ENCODE data around the gene FCGR2B. TPM values are rescaled to one million over a fixed set of nuclear protein-coding genes. Genes with fewer than 3 reads are reported as not detected.

FCGR2B gene
- total RNA-seq, 1 donor from 2014 or later = 0.52 TPM

- H3K4me3 ChIP-seq (ENCODE audit: low read length in 3 of 3) = no peak overlapping the region
- H3K27me3 ChIP-seq (ENCODE audit: control insufficient read depth in 3 of 3, insufficient read depth in 3 of 3, low read length in 3 of 3) = no peaks in the 10 kb centered on the region
- no peaks in the 10 kb centered on the region for H3K9me3 ChIP-seq (ENCODE audit: control insufficient read depth in 3 of 3, low read length in 3 of 3)
- H3K27ac ChIP-seq (ENCODE audit: low read depth, low read length) = no peak overlapping the region
- no peaks in the 10 kb centered on the region for H3K36me3 ChIP-seq (ENCODE audit: control insufficient read depth in 3 of 3, insufficient read depth in 3 of 3, low read length in 3 of 3)
- H3K4me1 ChIP-seq (ENCODE audit: control insufficient read depth in 3 of 3, insufficient read depth in 3 of 3, low read length in 3 of 3) = peaks cover 0 to 18% (median 7%) of the 10 kb centered on the region in 3 donors
- H3K9ac ChIP-seq (ENCODE audit: low read depth in 1 of 3, low read length in 3 of 3) = no peak overlapping the region
These were observed 42.6 kb downstream of the FCGR2B start for GRCh38 chr1:161705537-161705936.

DNA sequence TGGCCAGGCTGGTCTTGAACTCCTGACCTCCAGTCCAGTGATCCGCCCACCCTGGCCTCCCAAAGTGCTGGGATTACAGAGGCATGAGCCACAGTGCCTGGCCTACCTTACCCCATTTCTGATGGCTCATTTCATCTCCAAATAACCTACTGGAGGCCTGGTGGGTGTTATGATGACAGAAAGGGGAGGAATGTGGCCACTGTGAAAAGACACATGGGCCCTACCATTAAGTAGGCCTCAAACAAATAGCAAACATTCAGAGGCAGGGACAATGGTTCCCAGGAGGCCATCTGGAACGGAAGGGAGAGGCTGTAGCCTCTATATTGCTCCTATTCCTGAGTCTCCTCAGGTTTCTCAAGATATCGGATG lies 43.2 kb downstream of the FCGR2B start:
- no peaks in the 10 kb centered on the region for H3K36me3 ChIP-seq (ENCODE audit: control insufficient read depth in 3 of 3, insufficient read depth in 3 of 3, low read length in 3 of 3)
- peaks cover 0 to 18% (median 7%) of the 10 kb centered on the region in 3 donors for H3K4me1 ChIP-seq (ENCODE audit: control insufficient read depth in 3 of 3, insufficient read depth in 3 of 3, low read length in 3 of 3)
- no peak overlapping the region for H3K4me3 ChIP-seq (ENCODE audit: low read length in 3 of 3)
- H3K27ac ChIP-seq (ENCODE audit: low read depth, low read length) = peak overlapping the region; percentile 66
- no peaks in the 10 kb centered on the region for H3K9me3 ChIP-seq (ENCODE audit: control insufficient read depth in 3 of 3, low read length in 3 of 3)
- H3K27me3 ChIP-seq (ENCODE audit: control insufficient read depth in 3 of 3, insufficient read depth in 3 of 3, low read length in 3 of 3) = no peaks in the 10 kb centered on the region
- H3K9ac ChIP-seq (ENCODE audit: low read depth in 1 of 3, low read length in 3 of 3) = no peak overlapping the region

GRCh38 chr1:161706482-161707347 lies 43.8 kb downstream of the FCGR2B start, which contains the start of gene FCRLA:
FCRLA (plus strand) TSS chr1:161707229; CDS start chr1:161707265, 36 bp downstream.
- H3K4me3 ChIP-seq (ENCODE audit: low read length in 3 of 3) = no peak within 1 kb of the TSS
- H3K36me3 ChIP-seq (ENCODE audit: control insufficient read depth in 3 of 3, insufficient read depth in 3 of 3, low read length in 3 of 3) = no peaks in the 10 kb centered on the region
- H3K27me3 ChIP-seq (ENCODE audit: control insufficient read depth in 3 of 3, insufficient read depth in 3 of 3, low read length in 3 of 3) = no peaks in the 10 kb centered on the region
- peak within 1 kb of the TSS; percentile 66 for H3K27ac ChIP-seq (ENCODE audit: low read depth, low read length)
- no peaks in the 10 kb centered on the region for H3K9me3 ChIP-seq (ENCODE audit: control insufficient read depth in 3 of 3, low read length in 3 of 3)
- peaks cover 0 to 18% (median 7%) of the 10 kb centered on the region in 3 donors for H3K4me1 ChIP-seq (ENCODE audit: control insufficient read depth in 3 of 3, insufficient read depth in 3 of 3, low read length in 3 of 3)
- no peak within 1 kb of the TSS for H3K9ac ChIP-seq (ENCODE audit: low read depth in 1 of 3, low read length in 3 of 3)

DNA sequence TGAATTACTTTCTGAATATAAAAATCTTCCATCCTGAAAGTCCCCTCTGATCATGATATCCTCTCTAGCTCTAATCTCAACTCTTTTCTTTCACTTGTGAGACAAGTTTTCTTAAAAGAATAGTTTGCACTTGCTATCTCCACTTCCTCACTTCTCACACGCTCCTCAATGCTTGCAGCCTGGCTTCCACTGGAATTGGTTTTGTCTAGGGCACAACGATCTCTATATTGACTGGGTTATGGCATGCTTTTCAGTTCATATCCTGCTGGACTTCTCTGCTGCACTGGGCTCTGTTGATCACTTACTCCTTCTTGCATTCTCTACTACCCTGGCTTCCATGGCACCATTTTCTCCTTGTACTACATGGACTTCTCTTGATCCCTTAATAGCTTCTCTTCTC lies 44.6 kb downstream of the FCGR2B start:
- Histone ChIP-seq H3K9ac (ENCODE audit: low read depth in 1 of 3, low read length in 3 of 3) (no peak overlapping the region), H3K36me3 (ENCODE audit: control insufficient read depth in 3 of 3, insufficient read depth in 3 of 3, low read length in 3 of 3) (no peaks in the 10 kb centered on the region), H3K4me3 (ENCODE audit: low read length in 3 of 3) (no peak overlapping the region), H3K4me1 (ENCODE audit: control insufficient read depth in 3 of 3, insufficient read depth in 3 of 3, low read length in 3 of 3) (peaks cover 0 to 18% (median 7%) of the 10 kb centered on the region in 3 donors), H3K27ac (ENCODE audit: low read depth, low read length) (no peak overlapping the region), H3K27me3 (ENCODE audit: control insufficient read depth in 3 of 3, insufficient read depth in 3 of 3, low read length in 3 of 3) (peaks cover 0 to 3% (median 0%) of the 10 kb centered on the region in 3 donors), H3K9me3 (ENCODE audit: control insufficient read depth in 3 of 3, low read length in 3 of 3) (no peaks in the 10 kb centered on the region)

DNA sequence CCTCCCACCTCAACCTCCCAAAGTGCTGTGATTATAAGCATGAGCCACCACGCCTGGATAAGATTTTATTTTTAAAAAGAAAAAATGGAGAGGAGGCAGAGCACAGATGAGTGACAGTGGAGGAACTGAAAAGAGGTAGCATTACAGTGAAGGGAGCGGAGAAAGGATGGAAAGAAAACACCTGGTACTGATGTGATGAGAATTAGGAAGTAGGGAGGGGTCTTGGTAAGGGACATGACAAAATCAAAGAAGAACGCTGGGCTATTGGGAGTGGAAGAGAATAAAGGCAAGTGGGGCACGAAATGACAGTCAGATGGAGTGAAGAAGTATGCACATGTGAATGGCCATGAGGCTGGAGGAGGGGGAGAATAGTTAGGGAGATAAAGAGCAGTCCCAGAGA lies 46.4 kb downstream of the FCGR2B start:
- H3K4me3 ChIP-seq (ENCODE audit: low read length in 3 of 3) = no peak overlapping the region
- H3K9ac ChIP-seq (ENCODE audit: low read depth in 1 of 3, low read length in 3 of 3) = no peak overlapping the region
- H3K27me3 ChIP-seq (ENCODE audit: control insufficient read depth in 3 of 3, insufficient read depth in 3 of 3, low read length in 3 of 3) = peaks cover 0 to 3% (median 0%) of the 10 kb centered on the region in 3 donors
- H3K9me3 ChIP-seq (ENCODE audit: control insufficient read depth in 3 of 3, low read length in 3 of 3) = no peaks in the 10 kb centered on the region
- no peak overlapping the region for H3K27ac ChIP-seq (ENCODE audit: low read depth, low read length)
- H3K4me1 ChIP-seq (ENCODE audit: control insufficient read depth in 3 of 3, insufficient read depth in 3 of 3, low read length in 3 of 3) = peaks cover 0 to 18% (median 7%) of the 10 kb centered on the region in 3 donors
- no peaks in the 10 kb centered on the region for H3K36me3 ChIP-seq (ENCODE audit: control insufficient read depth in 3 of 3, insufficient read depth in 3 of 3, low read length in 3 of 3)

DNA sequence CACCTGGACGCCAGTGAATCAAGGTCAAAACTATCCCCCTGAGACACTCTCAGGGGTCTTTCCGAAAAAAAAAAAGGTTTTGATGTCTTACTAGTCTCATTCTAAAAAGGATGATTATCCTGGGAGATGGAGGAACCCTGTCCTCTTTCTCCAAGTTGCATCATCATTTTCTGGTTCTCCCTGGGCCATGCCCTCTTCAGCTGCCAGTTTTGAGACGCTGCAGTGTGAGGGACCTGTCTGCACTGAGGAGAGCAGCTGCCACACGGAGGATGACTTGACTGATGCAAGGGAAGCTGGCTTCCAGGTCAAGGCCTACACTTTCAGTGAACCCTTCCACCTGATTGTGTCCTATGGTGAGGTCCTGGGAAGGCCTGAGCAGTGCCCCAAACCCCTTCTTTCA lies 47.6 kb downstream of the FCGR2B start:
- no peak overlapping the region for H3K4me3 ChIP-seq (ENCODE audit: low read length in 3 of 3)
- no peaks in the 10 kb centered on the region for H3K36me3 ChIP-seq (ENCODE audit: control insufficient read depth in 3 of 3, insufficient read depth in 3 of 3, low read length in 3 of 3)
- peaks cover 0 to 3% (median 0%) of the 10 kb centered on the region in 3 donors for H3K27me3 ChIP-seq (ENCODE audit: control insufficient read depth in 3 of 3, insufficient read depth in 3 of 3, low read length in 3 of 3)
- peaks cover 0 to 18% (median 7%) of the 10 kb centered on the region in 3 donors for H3K4me1 ChIP-seq (ENCODE audit: control insufficient read depth in 3 of 3, insufficient read depth in 3 of 3, low read length in 3 of 3)
- H3K9me3 ChIP-seq (ENCODE audit: control insufficient read depth in 3 of 3, low read length in 3 of 3) = no peaks in the 10 kb centered on the region
- no peak overlapping the region for H3K27ac ChIP-seq (ENCODE audit: low read depth, low read length)
- H3K9ac ChIP-seq (ENCODE audit: low read depth in 1 of 3, low read length in 3 of 3) = no peak overlapping the region

- Histone ChIP-seq H3K27ac (ENCODE audit: low read depth, low read length) (no peak overlapping the region), H3K27me3 (ENCODE audit: control insufficient read depth in 3 of 3, insufficient read depth in 3 of 3, low read length in 3 of 3) (peaks cover 10 to 16% (median 16%) of the 10 kb centered on the region in 3 donors), H3K9me3 (ENCODE audit: control insufficient read depth in 3 of 3, low read length in 3 of 3) (no peaks in the 10 kb centered on the region), H3K36me3 (ENCODE audit: control insufficient read depth in 3 of 3, insufficient read depth in 3 of 3, low read length in 3 of 3) (no peaks in the 10 kb centered on the region), H3K4me1 (ENCODE audit: control insufficient read depth in 3 of 3, insufficient read depth in 3 of 3, low read length in 3 of 3) (no peaks in the 10 kb centered on the region), H3K9ac (ENCODE audit: low read depth in 1 of 3, low read length in 3 of 3) (no peak overlapping the region), H3K4me3 (ENCODE audit: low read length in 3 of 3) (no peak overlapping the region)
These were observed 55.8 kb downstream of the FCGR2B start for GRCh38 chr1:161718559-161719324.

- H3K9ac ChIP-seq (ENCODE audit: low read depth in 1 of 3, low read length in 3 of 3) = no peak overlapping the region
- H3K36me3 ChIP-seq (ENCODE audit: control insufficient read depth in 3 of 3, insufficient read depth in 3 of 3, low read length in 3 of 3) = no peaks in the 10 kb centered on the region
- H3K9me3 ChIP-seq (ENCODE audit: control insufficient read depth in 3 of 3, low read length in 3 of 3) = no peaks in the 10 kb centered on the region
- H3K4me1 ChIP-seq (ENCODE audit: control insufficient read depth in 3 of 3, insufficient read depth in 3 of 3, low read length in 3 of 3) = no peaks in the 10 kb centered on the region
- H3K27me3 ChIP-seq (ENCODE audit: control insufficient read depth in 3 of 3, insufficient read depth in 3 of 3, low read length in 3 of 3) = peaks cover 11 to 18% (median 17%) of the 10 kb centered on the region in 3 donors
- no peak overlapping the region for H3K4me3 ChIP-seq (ENCODE audit: low read length in 3 of 3)
- H3K27ac ChIP-seq (ENCODE audit: low read depth, low read length) = no peak overlapping the region
These were observed 56.3 kb downstream of the FCGR2B start for GRCh38 chr1:161719325-161719611.

GRCh38 chr1:161720422-161720821 lies 57.5 kb downstream of the FCGR2B start:
- H3K27ac ChIP-seq (ENCODE audit: low read depth, low read length) = no peak overlapping the region
- H3K36me3 ChIP-seq (ENCODE audit: control insufficient read depth in 3 of 3, insufficient read depth in 3 of 3, low read length in 3 of 3) = no peaks in the 10 kb centered on the region
- no peak overlapping the region for H3K4me3 ChIP-seq (ENCODE audit: low read length in 3 of 3)
- no peak overlapping the region for H3K9ac ChIP-seq (ENCODE audit: low read depth in 1 of 3, low read length in 3 of 3)
- H3K4me1 ChIP-seq (ENCODE audit: control insufficient read depth in 3 of 3, insufficient read depth in 3 of 3, low read length in 3 of 3) = peaks cover 0 to 2% (median under 1%) of the 10 kb centered on the region in 3 donors
- H3K9me3 ChIP-seq (ENCODE audit: control insufficient read depth in 3 of 3, low read length in 3 of 3) = no peaks in the 10 kb centered on the region
- peaks cover 11 to 26% (median 25%) of the 10 kb centered on the region in 3 donors for H3K27me3 ChIP-seq (ENCODE audit: control insufficient read depth in 3 of 3, insufficient read depth in 3 of 3, low read length in 3 of 3)
